Subcutaneous adipose tissue (tissue), 4 donors: ENCODE data around the gene TNFSF8. TPM values are rescaled to one million over a fixed set of nuclear protein-coding genes. Genes with fewer than 3 reads are reported as not detected.

Experiments
- CTCF ChIP-seq: fragments of 450-650 bp; IDR thresholded peaks from one replicate; pipeline ENCODE4 v1.5.1; 2016; ENCODE audit warnings: low read depth, mild to moderate bottlenecking, control low read depth, antibody characterized with exemption, moderate library complexity
- total RNA-seq, 4 donors: library from RNA; depleted of rRNA; stranded (reverse); fragments of >200 nt; gene quantifications; one replicate each; pipeline ENCODE4 v1.1.0, GENCODE V29; 2016

Gene TNFSF8
- total RNA-seq, result 10 to 100 TPM in 1 of 4 donors, 1 to 10 TPM in 3; 2.4 to 18.4 (median 7.4) TPM

DNA sequence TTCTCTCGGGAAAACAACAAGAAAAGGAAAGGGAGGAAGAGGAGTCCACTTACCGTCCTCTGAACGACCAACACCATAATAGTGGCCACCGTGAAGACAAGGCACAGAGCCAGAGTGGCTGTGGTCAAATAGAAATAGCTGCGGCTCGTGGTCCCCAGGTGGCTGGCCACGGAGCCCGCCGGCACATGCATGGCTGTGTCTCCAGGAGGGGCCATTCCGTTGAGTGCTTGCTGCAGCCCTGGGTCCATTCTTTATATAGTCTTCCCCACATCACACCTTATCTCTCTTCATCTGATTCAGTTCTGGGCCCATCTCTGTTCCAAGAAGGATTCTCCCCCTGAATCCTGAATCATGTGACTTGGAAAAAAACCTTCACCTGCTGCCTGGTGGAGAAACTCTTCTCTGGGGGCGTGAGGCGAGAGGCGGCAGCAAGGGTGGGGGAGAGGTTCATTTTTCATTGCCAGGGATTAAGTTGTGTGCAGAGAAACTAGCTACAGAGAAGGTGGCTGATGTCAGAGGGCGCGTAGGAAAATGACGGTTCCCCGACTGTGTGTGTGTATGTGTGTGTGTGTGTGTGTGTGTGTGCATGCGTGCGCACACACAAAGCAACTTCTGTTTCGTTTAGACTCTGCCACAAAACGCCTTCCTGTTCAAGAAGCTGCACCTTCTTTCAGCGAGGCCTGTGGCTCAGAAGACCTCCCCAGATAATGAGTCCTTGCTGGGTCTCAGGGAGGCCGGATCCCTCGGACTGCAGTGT is at the start of gene TNFSF8:
TNFSF8 (minus strand) TSS at position 536 of the 757 bp plus-strand sequence; CDS start at position 248, 288 bp downstream.
- TF ChIP-seq CTCF, result no peak

- TF ChIP-seq CTCF, result no peak
These were observed 42.8 kb upstream of the TNFSF8 start for GRCh38 chr9:114973216-114973615.

GRCh38 chr9:114972510-114973136 is 42.2 kb upstream of the TNFSF8 start:
- TF ChIP-seq CTCF, result no peak

DNA sequence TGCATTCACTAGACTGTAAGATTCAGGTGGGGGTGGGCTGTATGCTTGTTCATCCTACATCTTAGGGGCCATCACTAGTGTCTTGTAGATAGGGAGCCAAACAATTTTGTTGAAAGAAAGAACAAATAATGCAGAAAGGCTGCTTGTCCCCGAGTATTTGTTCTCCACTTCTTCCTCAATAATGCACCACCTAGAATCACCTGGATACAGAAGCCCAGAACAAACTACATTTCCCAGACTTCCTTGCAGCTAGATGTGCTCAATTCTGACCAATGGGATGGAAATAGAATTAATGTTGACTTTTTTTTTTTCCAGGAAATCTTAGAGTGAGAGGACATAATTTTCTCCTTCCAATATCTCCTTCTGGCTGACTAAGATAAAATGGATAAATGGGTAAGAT is 38.9 kb upstream of the TNFSF8 start:
- no peak for TF ChIP-seq CTCF

- no peak for TF ChIP-seq CTCF
These were observed 38.3 kb upstream of the TNFSF8 start for GRCh38 chr9:114968671-114969070.

DNA sequence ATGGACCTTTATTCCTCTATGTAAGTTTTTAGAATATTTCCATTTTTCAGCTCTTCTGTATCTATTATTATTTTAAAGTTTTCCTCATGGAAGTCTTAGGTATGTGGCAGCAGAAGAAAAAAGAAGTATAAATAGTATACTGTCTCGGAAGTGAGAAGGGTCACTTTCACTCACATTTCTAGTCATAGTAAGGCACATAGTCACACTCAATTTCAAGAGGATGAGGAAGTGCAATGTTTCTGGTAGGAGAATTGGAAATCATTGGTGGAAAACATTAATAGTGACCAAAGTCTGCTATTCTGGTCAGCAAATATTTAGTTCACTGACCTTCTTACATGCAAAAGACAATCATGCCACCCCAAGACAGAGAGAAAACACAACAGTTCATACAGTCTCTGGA is 35.2 kb upstream of the TNFSF8 start:
- TF ChIP-seq CTCF, result no peak

DNA sequence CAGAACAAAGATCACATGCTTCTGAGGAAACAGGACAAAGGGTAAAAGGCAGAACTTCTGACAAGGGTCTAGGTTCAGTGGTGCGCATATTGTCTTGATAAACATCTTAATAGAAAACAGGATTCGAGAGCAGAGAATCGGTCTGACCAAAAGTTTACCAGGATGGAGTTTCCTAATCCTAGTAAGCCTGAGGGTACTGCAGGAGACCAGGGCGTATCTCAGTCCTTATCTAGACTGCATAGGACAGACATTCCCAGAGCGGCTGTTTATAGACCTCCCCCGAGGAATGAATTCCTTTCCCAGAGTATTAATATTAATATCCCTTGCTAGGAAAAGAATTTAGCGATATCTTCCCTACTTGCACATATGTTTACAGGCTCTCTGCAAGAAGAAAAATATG is 32.4 kb upstream of the TNFSF8 start:
- no peak for TF ChIP-seq CTCF
